Activated gamma-delta T cell treated with anti-CD3 and anti-CD28 coated beads, Interleukin-2, amount 50 U/mL, for 16 hours (primary cell): ENCODE measurements around the gene TEX22.
A peak's percentile ranks its signal among the peaks of the same experiment; 100 is the strongest.

Experiments used
- DNase-seq: peaks from one replicate; pipeline ENCODE4 v3.0.0-alpha.2; 2020; ENCODE audit warnings: low read depth

The TEX22 gene

GRCh38 chr14:105384605-105385321 is 13.6 kb upstream of the TEX22 start:
- DNase-seq, result no peak

- no peak for DNase-seq
Observed at GRCh38 chr14:105385322-105385637, 13.1 kb upstream of the TEX22 start.

- no peak for DNase-seq
Observed at GRCh38 chr14:105385698-105386365, 12.5 kb upstream of the TEX22 start.

- DNase-seq, result no peak
Observed at GRCh38 chr14:105386581-105387529, 11.5 kb upstream of the TEX22 start.

- no peak for DNase-seq
Observed at GRCh38 chr14:105387530-105387922, 10.8 kb upstream of the TEX22 start.

GRCh38 chr14:105388110-105388951 is 10.0 kb upstream of the TEX22 start:
- no peak for DNase-seq

- no peak for DNase-seq
Observed at GRCh38 chr14:105388976-105389375, 9.4 kb upstream of the TEX22 start.

GRCh38 chr14:105389534-105389933 is 8.8 kb upstream of the TEX22 start:
- DNase-seq, result no peak

- no peak for DNase-seq
Observed at GRCh38 chr14:105389976-105390848, 8.1 kb upstream of the TEX22 start.

GRCh38 chr14:105390849-105391500 is 7.4 kb upstream of the TEX22 start:
- DNase-seq, result no peak

GRCh38 chr14:105391541-105391940 is 6.8 kb upstream of the TEX22 start:
- DNase-seq, result no peak

GRCh38 chr14:105392131-105393090 is 5.9 kb upstream of the TEX22 start:
- no peak for DNase-seq

- no peak for DNase-seq
Observed at GRCh38 chr14:105393151-105393550, 5.2 kb upstream of the TEX22 start.

GRCh38 chr14:105394714-105395537 is 3.4 kb upstream of the TEX22 start:
- DNase-seq, result no peak

- no peak for DNase-seq
Observed at GRCh38 chr14:105395538-105395854, 2.8 kb upstream of the TEX22 start.

GRCh38 chr14:105397350-105397931 is 897 bp upstream of the TEX22 start:
- no peak for DNase-seq

- peak; percentile 26 for DNase-seq
Observed at GRCh38 chr14:105398726-105399465, 558 bp downstream of the TEX22 start.

GRCh38 chr14:105399466-105399775 is 1.1 kb downstream of the TEX22 start:
- no peak for DNase-seq
